Measurements from ENCODE around the gene CLECL1.

DNA sequence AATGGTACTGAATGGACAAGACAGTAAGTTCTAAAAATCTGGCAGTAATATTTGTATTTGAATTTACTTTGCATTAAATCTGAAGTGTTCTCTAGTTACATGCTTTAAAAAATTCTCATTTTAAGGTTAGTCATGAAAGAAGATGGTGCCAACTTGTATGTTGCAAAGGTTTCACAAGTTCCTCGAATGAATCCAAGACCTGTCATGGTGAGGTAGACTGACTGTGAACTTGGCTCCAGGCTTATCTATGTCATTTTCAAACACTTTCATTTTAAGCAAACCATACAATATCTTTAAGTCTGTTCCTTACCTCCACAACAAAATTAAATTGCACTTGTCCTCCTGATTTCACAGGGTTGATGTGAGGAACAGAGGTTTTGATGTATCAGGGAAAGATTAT is 40.0 kb downstream of the CLECL1 start:
- TF ChIP-seq, protein P1, sequence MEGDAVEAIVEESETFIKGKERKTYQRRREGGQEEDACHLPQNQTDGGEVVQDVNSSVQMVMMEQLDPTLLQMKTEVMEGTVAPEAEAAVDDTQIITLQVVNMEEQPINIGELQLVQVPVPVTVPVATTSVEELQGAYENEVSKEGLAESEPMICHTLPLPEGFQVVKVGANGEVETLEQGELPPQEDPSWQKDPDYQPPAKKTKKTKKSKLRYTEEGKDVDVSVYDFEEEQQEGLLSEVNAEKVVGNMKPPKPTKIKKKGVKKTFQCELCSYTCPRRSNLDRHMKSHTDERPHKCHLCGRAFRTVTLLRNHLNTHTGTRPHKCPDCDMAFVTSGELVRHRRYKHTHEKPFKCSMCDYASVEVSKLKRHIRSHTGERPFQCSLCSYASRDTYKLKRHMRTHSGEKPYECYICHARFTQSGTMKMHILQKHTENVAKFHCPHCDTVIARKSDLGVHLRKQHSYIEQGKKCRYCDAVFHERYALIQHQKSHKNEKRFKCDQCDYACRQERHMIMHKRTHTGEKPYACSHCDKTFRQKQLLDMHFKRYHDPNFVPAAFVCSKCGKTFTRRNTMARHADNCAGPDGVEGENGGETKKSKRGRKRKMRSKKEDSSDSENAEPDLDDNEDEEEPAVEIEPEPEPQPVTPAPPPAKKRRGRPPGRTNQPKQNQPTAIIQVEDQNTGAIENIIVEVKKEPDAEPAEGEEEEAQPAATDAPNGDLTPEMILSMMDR (IDR thresholded peaks at IDR 0.05; ENCODE audit: insufficient read depth, low read depth, low read length), result no peak
- TF ChIP-seq EZH2 (IDR thresholded peaks at IDR 0.05; ENCODE audit: insufficient read depth, low read length), result no peak

Measured in astrocyte (in vitro differentiated cells and primary cell).